Pulmonary artery endothelial cell (primary cell): Measurements from ENCODE around the gene AFTPH. TPM values are rescaled to one million over a fixed set of nuclear protein-coding genes. Genes with fewer than 3 reads are reported as not detected.

Experiments
- DNase-seq: peaks from one replicate; pipeline ENCODE4 v3.0.0-alpha.2; 2011; ENCODE audit warnings: low read depth, low spot score
- total RNA-seq: library from RNA; depleted of rRNA; stranded (reverse); fragments of >200 nt; gene quantifications from 2 replicates; pipeline ENCODE4 v1.2.3, GENCODE V29; 2014

Gene AFTPH
- total RNA-seq, 1 donor from 2014 or later: 30.3 TPM

DNA sequence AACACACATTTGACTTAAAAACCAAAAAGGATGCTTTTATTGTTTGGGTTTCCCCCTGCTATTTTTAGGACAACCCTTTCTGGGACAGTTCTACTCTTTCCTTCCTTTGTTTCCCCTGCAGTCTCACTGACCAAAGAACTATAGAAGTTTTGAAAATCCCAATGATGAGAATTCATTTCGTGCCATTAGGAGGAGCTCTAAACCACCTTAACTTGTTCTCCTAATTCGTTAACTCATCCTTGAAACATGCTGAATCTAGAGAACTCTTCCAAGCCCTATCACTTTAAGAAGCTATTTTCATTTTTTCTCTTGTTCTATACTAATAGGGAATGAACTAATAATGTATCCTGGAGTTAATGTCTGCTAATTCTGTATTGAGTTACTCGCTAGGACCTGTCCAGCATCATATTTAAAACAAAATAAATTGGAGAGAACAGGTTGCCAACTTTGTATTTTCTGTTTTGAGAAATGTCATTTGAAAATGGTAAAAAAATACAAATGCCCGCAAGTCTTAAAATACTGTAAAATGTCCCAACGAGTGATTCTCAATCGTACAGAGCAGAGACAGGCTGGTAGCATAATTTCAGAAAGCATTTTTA is 62.9 kb downstream of the AFTPH start:
- DNase-seq: peak; percentile 10

DNA sequence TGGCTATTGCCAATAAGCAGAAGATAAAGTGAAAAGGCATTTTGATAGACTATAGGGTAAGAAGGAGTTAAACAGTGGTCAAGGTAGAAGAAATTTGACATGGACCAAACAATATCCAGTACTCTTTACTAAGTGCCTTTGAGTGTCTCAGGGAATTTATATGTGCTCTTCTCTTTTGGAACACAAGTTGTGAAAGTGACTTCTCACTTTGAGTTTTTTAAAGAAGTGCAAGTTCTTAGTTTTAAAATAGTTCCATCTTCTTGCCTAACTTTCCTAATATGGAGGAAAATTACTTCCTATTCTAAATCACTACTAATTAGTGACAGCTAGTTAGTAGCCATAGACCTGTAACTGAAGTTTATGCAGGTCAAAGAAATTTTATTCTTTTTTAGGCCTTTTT is 63.4 kb downstream of the AFTPH start:
- DNase-seq: no peak

DNA sequence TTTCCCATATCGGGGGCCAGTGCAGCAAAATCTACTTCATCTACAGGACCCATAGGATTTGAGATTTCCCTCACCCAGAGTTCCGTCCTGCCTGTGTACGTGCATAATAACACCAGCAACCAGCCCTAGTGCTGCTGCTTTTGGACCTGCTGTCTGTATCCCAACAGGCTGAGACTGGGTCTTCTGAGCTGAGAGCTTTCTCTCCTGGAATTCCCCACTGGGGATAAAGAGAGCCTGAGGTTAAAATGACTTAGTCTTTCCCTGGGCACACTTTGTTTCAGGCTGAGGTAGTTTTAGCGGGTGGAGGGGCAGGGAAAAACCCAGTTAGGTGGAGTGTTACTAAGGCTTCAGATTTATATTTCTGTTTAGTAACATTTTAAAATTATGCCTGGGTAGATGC is 67.1 kb downstream of the AFTPH start:
- no peak for DNase-seq

GRCh38 chr2:64593035-64593655 is 69.0 kb downstream of the AFTPH start:
- DNase-seq: no peak

DNA sequence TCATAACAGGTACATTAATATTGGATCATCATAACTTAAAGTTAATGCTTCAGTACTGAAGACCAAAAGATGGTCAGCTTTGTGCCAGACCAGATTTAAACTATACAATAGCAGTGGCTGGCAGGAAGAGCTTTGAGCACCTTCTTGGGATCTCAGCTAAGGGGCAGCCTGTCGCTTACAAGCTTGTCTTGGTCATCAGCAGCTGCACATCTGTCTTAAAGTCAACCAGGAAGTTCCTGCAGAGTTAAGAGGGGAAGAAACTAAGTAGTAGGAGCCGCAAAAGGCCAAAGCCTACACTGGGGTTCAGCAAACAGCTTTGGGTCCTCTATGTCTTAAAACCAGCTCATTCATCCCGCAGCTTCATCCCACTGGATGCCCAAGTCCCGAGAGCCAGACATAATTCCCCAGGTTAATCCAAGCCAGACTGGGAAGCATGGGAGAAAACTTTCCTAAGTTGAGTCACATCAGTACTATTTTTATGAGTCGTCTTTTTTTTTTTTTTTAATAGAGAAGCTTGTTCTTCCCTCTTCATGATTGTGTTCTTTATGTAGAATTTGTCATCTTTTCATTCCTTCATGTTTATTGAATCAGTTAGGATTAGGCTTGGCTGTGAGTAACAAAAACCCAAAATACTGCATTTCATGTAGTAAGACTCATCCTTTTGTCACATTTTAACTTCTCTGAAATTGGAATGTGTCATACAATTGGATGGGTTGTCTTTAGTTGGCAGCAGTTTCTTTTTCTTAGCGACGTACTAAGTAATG is 70.3 kb downstream of the AFTPH start:
- no peak for DNase-seq

- DNase-seq: no peak
Observed at GRCh38 chr2:64595397-64596176, 71.5 kb downstream of the AFTPH start.

DNA sequence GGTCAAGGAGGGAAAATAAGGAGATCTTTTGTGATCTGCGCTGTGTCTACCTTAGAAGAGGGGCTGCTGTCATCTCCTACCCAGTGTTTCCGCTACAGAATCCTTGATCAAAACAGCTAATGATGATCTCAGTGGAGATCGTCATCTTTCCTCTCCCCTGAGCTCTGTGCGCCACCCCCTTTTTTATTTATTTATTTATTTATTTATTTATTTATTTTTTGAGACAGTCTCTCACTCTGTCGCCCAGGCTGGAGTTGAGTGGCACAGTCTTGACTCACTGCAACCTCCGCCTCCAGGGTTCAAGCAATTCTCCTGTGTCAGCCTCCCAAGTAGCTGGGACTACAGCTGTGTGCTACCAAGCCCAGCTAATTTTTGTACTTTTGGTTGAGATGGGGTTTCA is 74.1 kb downstream of the AFTPH start:
- DNase-seq: no peak

- no peak for DNase-seq
Observed at GRCh38 chr2:64599469-64599868, 75.3 kb downstream of the AFTPH start.

DNA sequence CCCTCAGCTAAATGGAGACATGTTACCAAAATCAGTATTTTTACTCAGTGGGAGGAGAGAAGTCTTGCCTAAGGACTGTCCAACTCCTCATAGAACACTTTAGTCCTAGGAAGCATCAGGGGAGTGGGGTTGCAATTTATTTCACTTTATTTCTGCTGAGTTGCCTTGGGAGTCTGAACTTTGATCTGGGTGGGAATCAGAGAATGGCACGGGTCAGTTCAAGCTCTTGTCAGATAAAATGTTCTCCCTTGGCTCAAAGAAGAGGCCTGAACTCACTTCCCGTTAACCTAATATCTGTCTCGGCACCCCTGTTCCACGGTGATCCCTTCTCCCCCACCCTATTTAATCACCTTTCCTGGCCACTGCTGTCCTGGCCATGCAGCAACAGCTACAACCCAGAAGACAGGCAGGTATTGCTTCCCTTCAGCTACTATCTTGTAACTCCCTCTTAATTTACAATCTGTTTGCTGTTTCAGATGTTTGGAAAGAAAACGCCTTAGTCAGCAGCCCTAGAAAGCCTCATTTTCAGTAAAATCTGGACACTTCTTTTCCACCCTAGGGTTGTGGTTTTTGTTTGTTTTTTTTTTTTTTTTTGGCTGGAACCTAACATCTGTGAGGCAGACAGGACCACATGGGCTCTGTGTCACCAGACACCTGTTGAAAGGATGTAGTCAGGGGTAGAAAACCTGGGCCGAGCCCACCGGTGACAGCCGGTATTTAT is 77.1 kb downstream of the AFTPH start:
- no peak for DNase-seq

DNA sequence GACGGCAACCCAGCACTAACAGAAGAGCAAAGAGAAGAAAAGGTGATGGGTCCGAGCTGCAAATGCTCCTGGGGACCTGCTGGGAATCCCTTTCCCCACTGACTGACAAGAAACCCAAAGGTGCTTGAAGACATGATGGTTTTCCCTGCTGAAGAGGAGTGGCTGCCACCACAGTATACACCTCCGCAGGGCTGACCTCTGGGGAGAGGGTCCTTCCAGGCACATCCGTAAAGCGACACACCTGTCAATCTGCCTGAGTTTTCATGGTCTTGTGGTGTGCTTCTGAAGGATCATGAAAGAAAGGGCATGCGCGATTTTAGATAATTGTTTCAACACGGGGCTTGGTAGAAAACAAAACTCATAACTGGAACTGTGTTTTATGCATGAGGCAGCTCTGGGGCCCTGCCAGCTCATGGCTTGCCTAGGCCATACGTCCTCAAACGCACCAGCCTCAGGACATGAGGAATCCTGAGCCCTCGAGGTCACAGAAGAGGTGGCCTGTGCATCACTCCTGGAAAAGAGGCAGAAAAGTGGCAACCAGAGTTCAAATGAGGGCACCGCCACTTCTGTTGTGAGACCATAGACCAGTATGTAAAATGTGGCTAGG is 77.8 kb downstream of the AFTPH start:
- no peak for DNase-seq

DNA sequence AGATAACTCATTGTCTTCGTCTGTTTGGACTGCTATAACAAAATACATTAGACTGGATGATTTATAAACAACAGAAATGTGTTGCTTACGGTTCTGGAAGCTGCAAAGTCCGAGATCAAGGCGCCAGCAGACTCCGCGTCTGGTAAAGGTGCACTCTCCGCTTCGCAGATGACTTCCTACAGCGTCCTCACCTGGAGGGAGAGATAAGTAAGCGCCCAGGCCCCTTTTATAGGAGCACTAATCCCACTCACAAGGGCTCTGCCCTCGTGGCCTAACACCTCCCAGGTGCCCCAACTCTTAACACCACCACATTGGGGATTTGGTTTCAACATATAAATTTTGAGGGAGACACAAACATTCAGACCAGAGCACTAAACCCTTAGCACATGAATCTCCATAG is 78.3 kb downstream of the AFTPH start:
- no peak for DNase-seq

DNA sequence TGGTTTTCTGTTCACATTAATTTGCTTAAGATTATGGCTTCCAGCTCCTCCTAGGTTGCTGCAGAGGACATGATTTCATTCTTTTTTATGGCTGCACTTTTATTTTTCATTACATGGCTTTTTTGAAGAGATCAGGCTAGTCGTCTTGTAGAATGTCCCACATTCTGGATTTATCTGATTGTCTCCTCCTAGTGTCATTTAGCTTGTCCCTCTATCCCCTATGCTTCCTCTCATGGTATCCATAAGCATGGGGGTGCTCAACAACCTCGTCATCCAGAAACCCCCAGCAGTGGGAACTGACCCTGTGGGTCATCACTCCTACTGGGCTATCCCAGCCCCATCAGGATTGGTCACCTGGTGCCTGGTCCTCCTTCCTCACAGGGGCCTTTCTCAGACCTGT is 80.0 kb downstream of the AFTPH start:
- DNase-seq: no peak

DNA sequence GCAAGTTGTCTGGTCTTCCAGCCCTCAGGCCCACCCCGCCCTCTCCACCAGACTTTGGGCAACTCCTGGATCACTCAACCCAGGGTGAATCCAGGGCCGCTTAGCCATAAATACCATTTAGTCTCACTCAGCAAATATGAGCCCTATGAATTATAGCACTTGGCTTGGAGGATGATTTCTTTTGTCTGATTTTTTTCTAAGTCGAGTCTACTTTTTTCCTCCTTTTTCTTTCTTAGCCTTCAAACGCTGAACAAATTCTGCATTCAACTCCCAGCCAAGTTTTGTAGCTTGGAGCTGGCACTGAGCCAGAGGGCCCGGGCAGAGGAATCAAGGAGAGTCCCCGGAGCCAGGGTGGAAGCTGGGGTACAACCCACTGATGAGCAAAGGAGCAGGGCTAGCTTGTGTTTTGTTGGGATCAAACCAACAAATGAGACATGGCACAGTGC is 80.9 kb downstream of the AFTPH start:
- no peak for DNase-seq

DNA sequence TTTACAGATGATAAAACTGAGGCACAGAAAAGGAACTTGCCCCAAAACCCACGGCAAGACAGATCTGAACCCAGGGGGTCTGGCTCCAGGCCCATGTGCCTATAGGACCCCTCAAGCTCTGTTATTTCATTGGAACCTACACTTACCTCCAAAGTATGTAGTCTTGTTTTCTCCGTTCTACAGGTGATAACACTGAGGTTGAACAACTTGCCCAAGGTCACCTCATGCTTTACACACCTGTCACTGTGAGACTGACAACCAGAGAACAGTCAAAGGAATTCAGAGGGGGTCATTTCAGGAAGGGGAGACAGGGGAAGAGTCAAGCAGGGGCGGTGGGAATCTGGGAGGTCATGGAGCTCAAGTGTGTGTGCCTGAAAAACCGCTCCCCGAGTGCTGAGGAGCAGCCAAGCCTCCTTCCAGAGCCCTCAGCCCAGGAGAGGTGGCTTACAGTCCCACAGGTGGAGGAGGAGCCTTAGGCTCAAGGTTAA is 81.9 kb downstream of the AFTPH start:
- DNase-seq: no peak

DNA sequence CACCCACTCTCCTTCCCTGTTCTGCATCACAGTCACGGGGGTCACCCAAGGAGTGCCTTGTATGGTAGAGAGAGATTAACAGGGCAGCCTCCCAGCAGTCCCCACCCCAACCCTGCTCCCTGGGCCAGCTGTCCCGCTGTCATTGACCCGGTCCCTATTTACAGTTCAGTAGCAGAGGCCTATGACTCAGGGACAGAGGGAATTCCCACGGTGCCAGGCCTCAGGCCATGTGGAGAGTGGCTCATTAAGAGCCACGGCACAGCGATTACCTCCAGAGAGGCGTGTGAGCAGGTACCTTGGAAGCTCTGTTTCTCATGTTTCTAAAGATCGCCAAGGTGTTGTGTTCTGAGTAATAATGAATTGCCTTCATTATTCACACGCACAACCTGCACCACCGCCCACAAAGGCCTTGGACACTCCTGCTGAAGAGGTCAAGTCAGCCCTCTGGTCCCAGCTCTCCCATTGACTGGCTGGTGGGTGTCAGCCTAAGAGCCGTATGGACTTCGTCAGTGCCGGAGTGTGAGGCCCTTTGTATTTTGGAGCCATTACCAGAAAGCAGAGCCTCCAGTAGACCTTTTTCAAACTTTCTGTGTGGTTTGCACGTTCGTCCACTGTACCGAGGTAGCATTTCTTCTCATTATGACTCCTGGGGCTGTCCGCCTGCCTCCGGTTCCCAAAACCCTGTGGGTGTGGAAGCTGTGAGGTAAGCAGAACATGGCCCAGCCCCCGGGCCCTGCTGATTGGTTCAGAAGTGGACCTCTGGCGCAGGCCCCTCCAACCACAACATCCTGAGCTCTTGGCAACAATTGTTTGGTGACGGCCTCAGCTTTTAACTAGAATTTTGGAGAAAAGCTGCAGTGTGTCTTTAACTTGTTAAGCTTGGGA is 82.6 kb downstream of the AFTPH start:
- DNase-seq: no peak

- DNase-seq: no peak
Observed at GRCh38 chr2:64607381-64608304, 83.5 kb downstream of the AFTPH start.

DNA sequence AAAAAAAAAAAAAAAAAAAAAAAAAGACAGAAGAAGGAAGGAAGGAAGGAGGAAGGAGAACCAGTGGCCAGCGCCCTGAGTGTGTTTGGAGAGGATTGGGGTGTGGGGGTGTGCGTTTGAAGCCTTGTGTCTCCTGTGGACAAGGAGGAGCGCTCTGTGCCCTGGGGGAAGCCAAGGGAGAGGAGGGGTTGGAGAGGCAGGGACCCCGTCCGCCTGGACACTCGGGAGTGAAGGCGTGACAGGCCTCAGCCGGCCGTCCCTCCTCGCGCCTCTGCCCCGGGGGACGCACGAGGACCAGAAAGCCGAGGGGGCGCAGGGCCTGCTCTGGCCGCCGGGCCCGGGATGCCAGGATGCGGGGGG is 84.7 kb downstream of the AFTPH start:
- no peak for DNase-seq

GRCh38 chr2:64609227-64609941 is 85.3 kb downstream of the AFTPH start:
- no peak for DNase-seq
